PC-3 (cell line): Measurements from ENCODE around the gene ARAP3. TPM values are rescaled to one million over a fixed set of nuclear protein-coding genes. Genes with fewer than 3 reads are reported as not detected.

ENCODE experiments used
- ATAC-seq: fragments of 200-7000 bp; cut with Tn5 transposase; 2 replicates; pipeline ENCODE4 v1.9.1; 2020; ENCODE audit warnings: mild to moderate bottlenecking, moderate library complexity
- BruUV-seq: library from RNA; stranded (reverse); fragments of 400-500 nt; replicated peaks from 2 replicates; lab custom pipeline; 2021; lab: Mats Ljungman, UMichigan
- CTCF ChIA-PET: fragments of 300-600 bp; sonication (Branson Sonifier 250); formaldehyde crosslinking; loops from one replicate; lab custom pipeline; 2022; ENCODE audit warnings: antibody characterized with exemption; lab: Charles Lee
- POLR2A ChIA-PET: fragments of 300-600 bp; sonication (Branson Sonifier 250); formaldehyde crosslinking; loops from one replicate; lab custom pipeline; 2022; ENCODE audit warnings: antibody characterized with exemption; ENCODE audit not compliant: unreplicated experiment; lab: Charles Lee
- DNase-seq: peaks from one replicate; pipeline ENCODE4 v3.0.0-alpha.2; 2015
- H2AFZ ChIP-seq: fragments of 300-600 bp; sonication (generic); 2 replicates; pipeline ENCODE4 v1.6.0; 2016; ENCODE audit warnings: antibody characterized with exemption, low read length
- H3F3A ChIP-seq: fragments of 300-600 bp; sonication (generic); one replicate; pipeline ENCODE4 v1.6.0; 2017; ENCODE audit warnings: antibody characterized with exemption, low read length, control low read depth, mild to moderate bottlenecking; ENCODE audit not compliant: unreplicated experiment
- H3K27ac ChIP-seq: fragments of 300-600 bp; sonication (generic); 2 replicates; pipeline ENCODE4 v1.5.1; 2016; ENCODE audit warnings: mild to moderate bottlenecking, low read length
- H3K27me3 ChIP-seq: fragments of 300-600 bp; sonication (generic); 2 replicates; pipeline ENCODE4 v1.6.1; 2016; ENCODE audit warnings: low read length, mixed read lengths
- H3K36me3 ChIP-seq: fragments of 300-600 bp; sonication (generic); 2 replicates; pipeline ENCODE4 v1.6.1; 2016; ENCODE audit warnings: low read depth, mixed run types, low read length, mixed read lengths
- H3K4me1 ChIP-seq: fragments of 300-600 bp; sonication (generic); 2 replicates; pipeline ENCODE4 v1.5.1; 2016; ENCODE audit warnings: low read length; ENCODE audit not compliant: insufficient read depth
- H3K4me2 ChIP-seq: fragments of 300-600 bp; sonication (generic); 2 replicates; pipeline ENCODE4 v1.6.0; 2016; ENCODE audit warnings: low read length
- H3K4me3 ChIP-seq: fragments of 300-600 bp; sonication (generic); 2 replicates; pipeline ENCODE4 v1.5.1; 2016; ENCODE audit warnings: mild to moderate bottlenecking, low read length, mixed read lengths
- H3K79me2 ChIP-seq: fragments of 300-600 bp; sonication (generic); 2 replicates; pipeline ENCODE4 v1.6.1; 2017; ENCODE audit warnings: low read length, mixed read lengths
- H3K9ac ChIP-seq: fragments of 300-600 bp; sonication (generic); 2 replicates; pipeline ENCODE4 v1.6.0; 2016; ENCODE audit warnings: mild to moderate bottlenecking, low read length
- H3K9me2 ChIP-seq: fragments of 300-600 bp; sonication (generic); replicated peaks from 2 replicates; pipeline ENCODE4 v1.6.1; 2016; ENCODE audit warnings: mixed run types, low read length, mixed read lengths
- H3K9me3 ChIP-seq: fragments of 300-600 bp; sonication (generic); 2 replicates; pipeline ENCODE4 v1.6.1; 2016; ENCODE audit warnings: low read length, mixed read lengths
- H4K20me1 ChIP-seq: fragments of 300-600 bp; sonication (generic); 2 replicates; pipeline ENCODE4 v1.6.1; 2016; ENCODE audit warnings: low read length, mixed read lengths
- EZH2 ChIP-seq: fragments of 300-600 bp; sonication (generic); IDR thresholded peaks from one replicate; pipeline ENCODE4 v1.6.1; 2017; ENCODE audit warnings: antibody characterized with exemption, mild to moderate bottlenecking, low read length; ENCODE audit not compliant: unreplicated experiment
- EZH2phosphoT487 ChIP-seq: fragments of 300-600 bp; sonication (generic); IDR thresholded peaks from 2 replicates; pipeline ENCODE4 v1.6.1; 2018; ENCODE audit warnings: mild to moderate bottlenecking, antibody characterized with exemption, low read length, borderline replicate concordance
- intact Hi-C: fragments of 100-400 bp; cut with micrococcal nuclease; formaldehyde crosslinking; loops from 2 replicates; pipeline ENCODE4 v1.9.0; 2023
- total RNA-seq: library from RNA; depleted of rRNA; stranded (reverse); fragments of >200 nt; gene quantifications from 2 replicates; pipeline ENCODE4 v1.2.3, GENCODE V29; 2014
- TF ChIP-seq, protein P1 (sequence below): fragments of 300-600 bp; sonication (generic); conservative IDR thresholded peaks from 2 replicates; pipeline ENCODE4 v1.5.1; 2017; ENCODE audit warnings: antibody characterized with exemption, low read depth, mild to moderate bottlenecking, low read length

The ARAP3 gene
- total RNA-seq, 1 experiment from 2014 or later = 7.1 TPM

DNA sequence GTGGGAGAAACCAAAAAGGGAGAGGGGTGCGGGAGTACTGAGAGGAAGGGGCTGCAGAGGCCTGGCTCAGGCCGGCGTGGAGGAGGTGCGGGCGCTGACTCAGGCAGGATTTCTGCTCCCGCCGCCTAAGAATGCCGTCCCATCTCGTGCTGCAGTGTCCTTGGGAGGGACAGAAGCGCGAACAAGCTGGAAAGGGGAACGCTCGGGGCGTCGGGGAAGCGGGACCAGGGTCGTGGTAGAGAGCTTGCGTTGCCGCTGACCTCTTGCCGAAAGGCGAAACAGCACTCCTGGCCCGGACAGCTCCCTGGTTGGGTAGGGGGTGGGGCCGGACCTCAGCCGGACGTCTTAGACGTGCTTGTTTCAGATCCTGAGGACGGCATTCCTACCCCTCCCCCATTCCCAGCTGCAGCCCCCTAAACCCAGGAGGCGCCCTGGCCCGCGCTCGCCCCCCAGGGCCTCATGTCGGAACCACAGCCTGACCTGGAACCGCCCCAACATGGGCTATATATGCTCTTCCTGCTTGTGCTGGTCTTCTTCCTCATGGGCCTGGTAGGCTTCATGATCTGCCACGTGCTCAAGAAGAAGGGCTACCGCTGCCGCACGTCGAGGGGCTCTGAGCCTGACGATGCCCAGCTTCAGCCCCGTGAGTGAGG, 44.1 kb downstream of the ARAP3 start:
- DNase-seq (no peak), ATAC-seq (peak; percentile 5; the same call in 1 of the 2 replicates)
- intact Hi-C loops = loop anchor here (2.0 kb wide), 1 partner anchor 19 kb away; the partner anchor contains the start of gene DIAPH1

DNA sequence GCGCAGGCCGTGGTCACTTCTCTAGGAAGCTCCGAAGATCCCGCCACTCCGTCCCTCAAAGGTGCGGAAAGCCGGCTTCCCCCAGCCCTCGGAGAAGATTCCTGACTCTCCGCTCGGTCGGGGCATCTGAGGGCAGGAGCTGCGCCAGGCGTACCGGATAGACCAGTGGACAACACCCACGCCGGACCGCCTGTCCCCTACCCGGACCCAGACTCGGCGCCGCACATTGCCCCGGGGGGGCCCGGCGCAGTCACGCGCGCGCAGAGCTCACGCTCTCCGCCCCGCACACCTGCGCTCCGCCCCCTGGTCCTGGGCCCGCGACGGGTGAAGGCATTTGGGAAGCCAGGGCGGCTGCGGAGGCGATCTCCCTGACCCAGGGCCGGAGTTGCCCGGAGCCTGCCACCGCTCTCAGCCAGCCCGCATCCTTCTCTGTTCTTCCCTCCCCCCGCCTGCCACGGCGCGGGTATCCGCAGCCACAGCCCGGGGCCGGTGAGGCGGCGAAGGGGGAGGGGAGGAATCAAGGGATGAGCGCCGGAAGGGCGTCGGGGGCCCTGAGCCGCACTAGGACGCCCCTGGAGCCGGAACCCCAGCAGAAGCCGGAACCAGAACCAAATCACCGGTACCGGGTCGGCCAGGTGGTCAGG, 44.8 kb downstream of the ARAP3 start:
- peak overlapping the region; percentile 94 for H3K4me2 ChIP-seq
- no peaks in the 10 kb centered on the region for H3K9me3 ChIP-seq
- peaks cover 11% of the 10 kb centered on the region; the same call in 1 of the 2 replicates for H4K20me1 ChIP-seq
- BruUV-seq = TSS peak; percentile 53
- ChIA-PET CTCF (interaction anchor here (1.7 to 2.1 kb wide), 2 partner anchors 18 to 45 kb away, joined by 7 to 16 read pairs; partner anchors contain the start of gene DIAPH1), POLR2A (interaction anchor here (0.6 to 1.3 kb wide), 2 partner anchors 15 to 19 kb away, joined by 4 read pairs; partner anchors contain the start of gene DIAPH1)
- H3K9me2 ChIP-seq = no peaks in the 10 kb centered on the region
- peaks cover 42% of the 10 kb centered on the region for H3K79me2 ChIP-seq
- H3F3A ChIP-seq = no peaks in the 10 kb centered on the region
- peak overlapping the region; percentile 93 for H3K9ac ChIP-seq
- H3K27me3 ChIP-seq = no peaks in the 10 kb centered on the region
- H3K27ac ChIP-seq = no peak overlapping the region
- H3K4me3 ChIP-seq = peak overlapping the region; percentile 98
- H3K4me1 ChIP-seq = peaks cover 40% of the 10 kb centered on the region
- intact Hi-C loops = loop anchor here (2.0 kb wide), 1 partner anchor 18 kb away; the partner anchor contains the start of gene DIAPH1
- H3K36me3 ChIP-seq = no peaks in the 10 kb centered on the region
- ATAC-seq = peak; percentile 19
- DNase-seq = no peak
- TF ChIP-seq EZH2phosphoT487 = no peak
- TF ChIP-seq EZH2 = no peak
- TF ChIP-seq, protein P1, sequence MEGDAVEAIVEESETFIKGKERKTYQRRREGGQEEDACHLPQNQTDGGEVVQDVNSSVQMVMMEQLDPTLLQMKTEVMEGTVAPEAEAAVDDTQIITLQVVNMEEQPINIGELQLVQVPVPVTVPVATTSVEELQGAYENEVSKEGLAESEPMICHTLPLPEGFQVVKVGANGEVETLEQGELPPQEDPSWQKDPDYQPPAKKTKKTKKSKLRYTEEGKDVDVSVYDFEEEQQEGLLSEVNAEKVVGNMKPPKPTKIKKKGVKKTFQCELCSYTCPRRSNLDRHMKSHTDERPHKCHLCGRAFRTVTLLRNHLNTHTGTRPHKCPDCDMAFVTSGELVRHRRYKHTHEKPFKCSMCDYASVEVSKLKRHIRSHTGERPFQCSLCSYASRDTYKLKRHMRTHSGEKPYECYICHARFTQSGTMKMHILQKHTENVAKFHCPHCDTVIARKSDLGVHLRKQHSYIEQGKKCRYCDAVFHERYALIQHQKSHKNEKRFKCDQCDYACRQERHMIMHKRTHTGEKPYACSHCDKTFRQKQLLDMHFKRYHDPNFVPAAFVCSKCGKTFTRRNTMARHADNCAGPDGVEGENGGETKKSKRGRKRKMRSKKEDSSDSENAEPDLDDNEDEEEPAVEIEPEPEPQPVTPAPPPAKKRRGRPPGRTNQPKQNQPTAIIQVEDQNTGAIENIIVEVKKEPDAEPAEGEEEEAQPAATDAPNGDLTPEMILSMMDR = no peak
- H2AFZ ChIP-seq = peak overlapping the region; percentile 96

More for the DNA sequence above, 44.1 kb downstream of the ARAP3 start:
- ChIA-PET CTCF (interaction anchor here (0.5 kb wide), 1 partner anchor 241 kb away, joined by 5 read pairs; the partner anchor contains the start of gene PCDH1), POLR2A (no interaction called here)
- Histone ChIP-seq H3K27me3 (no peaks in the 10 kb centered on the region), H3F3A (no peaks in the 10 kb centered on the region), H3K4me2 (peak overlapping the region; percentile 94), H3K4me3 (peak overlapping the region; percentile 98), H3K9ac (peak overlapping the region; percentile 93; the same call in 1 of the 2 replicates), H2AFZ (peak overlapping the region; percentile 96), H3K9me2 (no peaks in the 10 kb centered on the region), H3K4me1 (peaks cover 45% of the 10 kb centered on the region), H4K20me1 (peaks cover 11% of the 10 kb centered on the region; the same call in 1 of the 2 replicates), H3K79me2 (peaks cover 35% of the 10 kb centered on the region), H3K36me3 (no peaks in the 10 kb centered on the region), H3K9me3 (no peaks in the 10 kb centered on the region), H3K27ac (no peak overlapping the region)
- BruUV-seq = no TSS peak
- TF ChIP-seq EZH2phosphoT487 (no peak), EZH2 (no peak)
- TF ChIP-seq, protein P1 = no peak
